ENCODE results near the gene LRRC34. TPM values are rescaled to one million over a fixed set of nuclear protein-coding genes. Genes with fewer than 3 reads are reported as not detected.

The LRRC34 gene
- total and polyA plus RNA-seq, 12 donors = 0.12 to 5.2 (median 2.1) TPM

DNA sequence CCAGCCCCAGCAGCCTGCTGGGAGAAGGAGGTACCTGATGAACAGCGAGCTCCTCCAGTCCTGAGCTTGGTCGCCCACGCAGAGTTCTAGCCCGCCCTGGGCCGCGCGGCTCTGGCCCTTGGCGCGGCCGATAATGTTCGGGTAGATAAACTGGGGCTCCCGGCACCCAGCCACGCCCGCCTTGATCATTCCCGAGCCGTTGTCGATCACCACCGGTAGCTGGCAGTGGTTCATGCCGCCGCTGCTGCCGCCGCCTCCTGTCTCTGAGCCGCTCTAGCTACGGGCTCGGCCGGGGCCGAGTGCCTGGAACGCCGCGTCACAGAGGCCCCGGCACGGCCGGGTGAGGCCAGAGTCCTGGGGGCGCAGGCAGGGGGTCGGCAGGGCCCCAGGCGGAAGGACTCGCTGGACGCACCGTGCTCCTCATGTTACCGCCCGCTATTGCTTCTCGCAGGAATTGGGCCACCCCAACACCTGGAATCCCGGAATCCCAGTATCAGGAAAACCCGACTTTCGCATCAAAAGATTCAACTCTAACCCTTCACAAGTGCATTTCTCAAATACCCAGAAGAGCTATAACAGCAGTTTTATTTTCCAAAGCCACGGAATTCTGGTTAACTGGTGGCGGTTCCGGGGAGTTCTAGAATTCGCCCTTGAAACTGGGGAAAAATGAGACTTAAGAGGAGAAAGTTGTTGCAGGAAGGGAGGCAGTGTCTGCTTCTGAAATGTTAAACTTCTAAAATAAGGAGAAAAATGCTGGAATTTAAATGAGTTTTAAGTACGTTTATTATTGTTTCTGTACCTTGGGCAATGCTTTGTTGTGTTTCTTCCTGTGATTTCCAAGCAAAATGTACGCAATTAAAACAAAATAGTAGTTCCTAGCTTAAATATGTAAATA lies 43.2 kb downstream of the LRRC34 start, which contains the start of gene ACTRT3:
ACTRT3 (minus strand) TSS at position 275 of the 895 bp plus-strand sequence; CDS start at position 234, 41 bp downstream.
- peak; percentile 63 to 77 (median 71) for DNase-seq
- intact Hi-C loops (cut with DNase I) = no loop called here
- Histone ChIP-seq H3K27ac (peak within 1 kb of the TSS; percentile 9 to 91 (median 67)), H3K9me3 (replicated peaks in 1 of 3) (no peaks in the 10 kb centered on the region), H3K27me3 (no peaks in the 10 kb centered on the region), H3K4me1 (replicated peaks in 1 of 2) (peaks cover 0 to 12% of the 10 kb centered on the region in 2 donors), H3K4me3 (peak within 1 kb of the TSS; percentile 21 to 54 (median 46)), H3K36me3 (replicated peaks in 1 of 2) (no peaks in the 10 kb centered on the region)
- TF ChIP-seq POLR2A (IDR thresholded peaks at IDR 0.05) = peak in 1 of 2 donors; percentile 33
- TF ChIP-seq, protein P1, sequence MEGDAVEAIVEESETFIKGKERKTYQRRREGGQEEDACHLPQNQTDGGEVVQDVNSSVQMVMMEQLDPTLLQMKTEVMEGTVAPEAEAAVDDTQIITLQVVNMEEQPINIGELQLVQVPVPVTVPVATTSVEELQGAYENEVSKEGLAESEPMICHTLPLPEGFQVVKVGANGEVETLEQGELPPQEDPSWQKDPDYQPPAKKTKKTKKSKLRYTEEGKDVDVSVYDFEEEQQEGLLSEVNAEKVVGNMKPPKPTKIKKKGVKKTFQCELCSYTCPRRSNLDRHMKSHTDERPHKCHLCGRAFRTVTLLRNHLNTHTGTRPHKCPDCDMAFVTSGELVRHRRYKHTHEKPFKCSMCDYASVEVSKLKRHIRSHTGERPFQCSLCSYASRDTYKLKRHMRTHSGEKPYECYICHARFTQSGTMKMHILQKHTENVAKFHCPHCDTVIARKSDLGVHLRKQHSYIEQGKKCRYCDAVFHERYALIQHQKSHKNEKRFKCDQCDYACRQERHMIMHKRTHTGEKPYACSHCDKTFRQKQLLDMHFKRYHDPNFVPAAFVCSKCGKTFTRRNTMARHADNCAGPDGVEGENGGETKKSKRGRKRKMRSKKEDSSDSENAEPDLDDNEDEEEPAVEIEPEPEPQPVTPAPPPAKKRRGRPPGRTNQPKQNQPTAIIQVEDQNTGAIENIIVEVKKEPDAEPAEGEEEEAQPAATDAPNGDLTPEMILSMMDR (IDR thresholded peaks at IDR 0.05) = no peak
- 1 to 2% (median 1%) methylated on average over 21 to 51 of the region's 51 CpGs for WGBS, 4 donors

GRCh38 chr3:169764882-169765612 lies 47.7 kb downstream of the LRRC34 start, which contains the start of gene TERC:
TERC (minus strand) TSS chr3:169765060.
- H3K4me1 ChIP-seq (replicated peaks in 1 of 2) = peaks cover 0 to 4% of the 10 kb centered on the region in 2 donors
- 15 to 34% (median 17%) methylated on average over 17 to 42 of the region's 42 CpGs for WGBS, 4 donors
- intact Hi-C loops (cut with DNase I) = no loop called here
- no peaks in the 10 kb centered on the region for H3K9me3 ChIP-seq (replicated peaks in 1 of 3)
- H3K27me3 ChIP-seq = no peaks in the 10 kb centered on the region
- H3K36me3 ChIP-seq (replicated peaks in 1 of 2) = no peaks in the 10 kb centered on the region
- H3K27ac ChIP-seq = peak within 1 kb of the TSS; percentile 62 to 98 (median 92)
- DNase-seq = peak; percentile 86 to 97 (median 90)
- peak within 1 kb of the TSS; percentile 45 to 91 (median 50) for H3K4me3 ChIP-seq
- peak; percentile 92 to 96 for TF ChIP-seq POLR2A (IDR thresholded peaks at IDR 0.05)
- TF ChIP-seq, protein P1 (IDR thresholded peaks at IDR 0.05) = no peak

DNA sequence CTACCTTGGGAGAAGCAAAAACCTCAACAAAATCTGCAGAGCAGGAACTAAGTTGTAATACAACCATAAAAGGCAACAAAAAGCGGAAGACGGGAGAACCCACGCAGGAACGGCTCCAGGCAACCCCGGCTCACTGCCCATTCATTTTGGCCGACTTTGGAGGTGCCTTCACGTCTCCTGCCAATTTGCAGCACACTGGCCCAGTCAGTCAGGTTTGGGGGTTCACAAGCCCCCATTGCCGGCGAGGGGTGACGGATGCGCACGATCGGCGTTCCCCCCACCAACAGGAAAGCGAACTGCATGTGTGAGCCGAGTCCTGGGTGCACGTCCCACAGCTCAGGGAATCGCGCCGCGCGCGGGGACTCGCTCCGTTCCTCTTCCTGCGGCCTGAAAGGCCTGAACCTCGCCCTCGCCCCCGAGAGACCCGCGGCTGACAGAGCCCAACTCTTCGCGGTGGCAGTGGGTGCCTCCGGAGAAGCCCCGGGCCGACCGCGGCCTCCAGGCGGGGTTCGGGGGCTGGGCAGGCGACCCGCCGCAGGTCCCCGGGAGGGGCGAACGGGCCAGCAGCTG lies 48.3 kb downstream of the LRRC34 start:
- Histone ChIP-seq H3K27ac (peak overlapping the region; percentile 62 to 98 (median 92)), H3K9me3 (replicated peaks in 1 of 3) (no peaks in the 10 kb centered on the region), H3K4me1 (replicated peaks in 1 of 2) (peaks cover 0 to 4% of the 10 kb centered on the region in 2 donors), H3K27me3 (no peaks in the 10 kb centered on the region), H3K4me3 (peak overlapping the region; percentile 45 to 91 (median 50)), H3K36me3 (replicated peaks in 1 of 2) (no peaks in the 10 kb centered on the region)
- TF ChIP-seq, protein P1 (IDR thresholded peaks at IDR 0.05) = no peak
- TF ChIP-seq POLR2A (IDR thresholded peaks at IDR 0.05) = no peak
- peak; percentile 48 to 86 (median 62) for DNase-seq
- 4 to 25% (median 12%) methylated on average over 6 to 46 of the region's 46 CpGs for WGBS, 4 donors
- intact Hi-C loops (cut with DNase I) = no loop called here

Measured in adrenal gland (tissue), 12 donors.